ENCODE measurements around the gene CPLX3.

GRCh38 chr15:74829991-74830390, 3.6 kb downstream of the CPLX3 start:
- TF ChIP-seq EZH2 (IDR thresholded peaks at IDR 0.05; ENCODE audit: borderline replicate concordance, low read depth, low read length, severe bottlenecking), result no peak
- TF ChIP-seq, protein P1, sequence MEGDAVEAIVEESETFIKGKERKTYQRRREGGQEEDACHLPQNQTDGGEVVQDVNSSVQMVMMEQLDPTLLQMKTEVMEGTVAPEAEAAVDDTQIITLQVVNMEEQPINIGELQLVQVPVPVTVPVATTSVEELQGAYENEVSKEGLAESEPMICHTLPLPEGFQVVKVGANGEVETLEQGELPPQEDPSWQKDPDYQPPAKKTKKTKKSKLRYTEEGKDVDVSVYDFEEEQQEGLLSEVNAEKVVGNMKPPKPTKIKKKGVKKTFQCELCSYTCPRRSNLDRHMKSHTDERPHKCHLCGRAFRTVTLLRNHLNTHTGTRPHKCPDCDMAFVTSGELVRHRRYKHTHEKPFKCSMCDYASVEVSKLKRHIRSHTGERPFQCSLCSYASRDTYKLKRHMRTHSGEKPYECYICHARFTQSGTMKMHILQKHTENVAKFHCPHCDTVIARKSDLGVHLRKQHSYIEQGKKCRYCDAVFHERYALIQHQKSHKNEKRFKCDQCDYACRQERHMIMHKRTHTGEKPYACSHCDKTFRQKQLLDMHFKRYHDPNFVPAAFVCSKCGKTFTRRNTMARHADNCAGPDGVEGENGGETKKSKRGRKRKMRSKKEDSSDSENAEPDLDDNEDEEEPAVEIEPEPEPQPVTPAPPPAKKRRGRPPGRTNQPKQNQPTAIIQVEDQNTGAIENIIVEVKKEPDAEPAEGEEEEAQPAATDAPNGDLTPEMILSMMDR (IDR thresholded peaks at IDR 0.05; ENCODE audit: extremely low read depth in 1 of 2, insufficient read depth in 1 of 2, low read depth in 1 of 2, low read length in 2 of 2), result no peak
- no peak for TF ChIP-seq MAX (IDR thresholded peaks at IDR 0.05; ENCODE audit: insufficient read depth, insufficient read length)
- no peak for TF ChIP-seq POLR2A (IDR thresholded peaks at IDR 0.05; ENCODE audit: low read depth, low read length)
- no peak for TF ChIP-seq POLR2AphosphoS5 (IDR thresholded peaks at IDR 0.05; ENCODE audit: insufficient read depth, low read depth, low read length)
- no peak for TF ChIP-seq MYC (IDR thresholded peaks at IDR 0.05; ENCODE audit: low read depth, low read length)
- TF ChIP-seq FOS (IDR thresholded peaks at IDR 0.05; ENCODE audit: borderline replicate concordance, insufficient read depth, low read length), result no peak
- TF ChIP-seq JUN (IDR thresholded peaks at IDR 0.05; ENCODE audit: borderline replicate concordance, insufficient read depth, insufficient read length, low read depth), result no peak
- no peak for TF ChIP-seq GATA2 (IDR thresholded peaks at IDR 0.05; ENCODE audit: insufficient read depth, insufficient read length, low read depth, low read length)

Data from endothelial cell of umbilical vein (primary cell).